ENCODE measurements around the gene NAALADL1. TPM values are rescaled to one million over a fixed set of nuclear protein-coding genes. Genes with fewer than 3 reads are reported as not detected.

The NAALADL1 gene
- total RNA-seq, 1 donor from 2014 or later, result 2.3 TPM

DNA sequence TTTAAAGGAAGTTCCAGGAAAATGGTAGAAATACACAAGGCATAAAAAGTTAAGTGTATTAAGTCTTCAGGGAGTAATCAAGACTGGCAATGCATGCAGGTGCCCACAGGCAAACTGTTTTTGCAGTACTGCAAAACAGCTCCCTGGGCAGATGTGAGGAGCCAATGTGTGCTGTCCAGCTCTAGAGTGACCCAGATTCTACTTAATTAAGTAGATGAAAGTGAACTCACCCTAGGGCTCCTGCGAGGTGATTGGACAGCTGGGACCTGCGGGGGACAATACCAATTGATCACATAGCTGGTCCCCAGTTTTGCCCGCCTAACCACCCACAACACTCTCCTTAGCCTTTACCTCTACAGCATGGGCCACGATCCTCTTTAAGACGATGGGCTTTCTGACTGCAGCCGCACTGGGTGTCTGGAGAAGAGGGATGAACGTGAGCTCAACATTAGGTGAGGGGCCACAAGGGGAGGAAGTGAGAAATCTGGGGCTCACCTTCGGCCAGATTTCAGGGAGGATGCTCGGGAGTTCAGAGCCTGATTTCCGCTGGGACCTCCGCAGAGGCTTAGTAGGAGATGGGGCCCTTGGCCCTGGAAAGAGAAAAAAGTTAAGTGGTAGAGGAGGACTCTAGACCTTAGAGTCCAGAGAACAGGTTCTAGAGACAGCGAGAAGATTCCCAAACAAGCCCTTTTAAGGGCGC, 24.9 kb upstream of the NAALADL1 start:
- no peak for DNase-seq

DNA sequence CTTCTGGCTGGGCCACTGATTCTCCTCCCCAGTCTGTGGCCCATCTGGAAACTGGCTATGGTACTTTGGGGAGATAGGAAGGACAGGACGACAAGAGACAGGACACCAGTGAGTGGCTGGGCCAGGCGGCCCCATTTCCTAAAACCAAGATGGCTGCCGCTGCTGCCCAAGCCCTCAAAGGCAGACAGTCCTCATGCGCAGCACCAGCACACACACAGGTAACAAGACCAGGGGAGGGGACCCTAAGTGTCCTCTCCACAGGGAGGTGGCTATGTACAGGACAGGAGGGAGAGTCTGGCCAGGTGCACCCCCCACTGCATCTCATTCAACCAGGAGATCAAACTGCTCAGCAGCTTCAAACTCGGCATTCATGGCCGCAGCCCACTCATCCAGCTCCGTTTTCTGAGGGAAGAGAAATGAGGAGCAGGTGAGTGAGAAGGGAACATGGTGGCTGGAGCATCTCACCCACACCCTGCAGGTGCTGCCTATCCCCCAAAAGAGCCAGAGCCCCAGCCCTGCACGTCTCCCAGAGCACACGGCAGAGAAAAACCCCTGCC, 20.5 kb upstream of the NAALADL1 start:
- no peak for DNase-seq

DNA sequence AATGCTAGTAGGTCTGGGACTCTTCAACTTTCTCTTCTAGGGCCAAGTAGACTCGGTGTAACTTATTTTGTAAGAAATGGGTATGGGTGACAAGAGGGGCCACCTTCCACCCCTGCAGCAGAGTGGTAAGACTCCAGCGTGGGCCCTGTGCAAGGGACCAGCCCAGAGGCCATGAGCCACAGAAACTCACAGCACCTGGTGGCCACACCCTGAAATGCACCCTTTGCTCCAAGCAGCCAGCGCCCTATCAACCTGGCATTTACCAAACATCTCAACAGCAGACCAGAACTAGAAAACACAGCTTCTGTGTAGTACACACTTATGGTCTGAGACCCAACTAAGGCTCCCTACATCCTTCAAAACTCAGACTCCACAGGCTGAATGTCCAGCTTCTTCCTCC, 19.8 kb upstream of the NAALADL1 start:
- no peak for DNase-seq

DNA sequence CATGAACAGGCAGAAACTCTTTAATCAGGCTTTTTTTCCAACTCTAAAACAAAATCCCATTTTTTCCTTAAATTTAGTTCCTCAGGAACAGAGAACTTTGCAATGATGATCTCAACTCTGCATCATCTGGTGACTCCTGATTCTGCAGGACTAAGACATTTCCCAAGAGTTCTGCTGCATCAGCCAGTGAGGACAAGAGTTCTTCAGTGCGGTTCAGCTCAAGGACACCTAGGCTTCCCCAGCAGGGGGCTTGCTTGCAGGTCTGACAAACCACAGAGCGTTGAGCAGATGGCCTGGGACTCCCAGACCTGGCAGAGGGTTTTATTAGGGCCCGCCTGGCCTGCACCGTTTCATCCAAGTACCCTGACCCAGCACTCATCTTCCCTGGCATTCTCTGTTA, 19.1 kb upstream of the NAALADL1 start:
- no peak for DNase-seq

DNA sequence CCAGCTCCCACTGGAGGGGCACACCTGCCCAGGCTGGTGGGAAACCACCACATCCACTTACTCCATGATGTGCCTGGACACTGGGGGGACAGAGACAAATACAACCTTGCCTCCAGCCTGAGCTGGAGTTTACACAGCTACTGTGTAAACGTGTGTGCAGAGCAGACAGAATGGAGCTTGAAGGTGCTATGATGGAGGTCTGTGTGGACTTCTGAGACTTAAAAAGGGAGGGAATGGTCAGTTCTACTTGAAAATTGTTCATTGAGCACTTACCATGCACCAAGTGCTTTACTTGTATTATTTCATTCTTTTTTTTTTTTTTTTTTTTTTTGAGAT, 14.2 kb upstream of the NAALADL1 start:
- no peak for DNase-seq

DNA sequence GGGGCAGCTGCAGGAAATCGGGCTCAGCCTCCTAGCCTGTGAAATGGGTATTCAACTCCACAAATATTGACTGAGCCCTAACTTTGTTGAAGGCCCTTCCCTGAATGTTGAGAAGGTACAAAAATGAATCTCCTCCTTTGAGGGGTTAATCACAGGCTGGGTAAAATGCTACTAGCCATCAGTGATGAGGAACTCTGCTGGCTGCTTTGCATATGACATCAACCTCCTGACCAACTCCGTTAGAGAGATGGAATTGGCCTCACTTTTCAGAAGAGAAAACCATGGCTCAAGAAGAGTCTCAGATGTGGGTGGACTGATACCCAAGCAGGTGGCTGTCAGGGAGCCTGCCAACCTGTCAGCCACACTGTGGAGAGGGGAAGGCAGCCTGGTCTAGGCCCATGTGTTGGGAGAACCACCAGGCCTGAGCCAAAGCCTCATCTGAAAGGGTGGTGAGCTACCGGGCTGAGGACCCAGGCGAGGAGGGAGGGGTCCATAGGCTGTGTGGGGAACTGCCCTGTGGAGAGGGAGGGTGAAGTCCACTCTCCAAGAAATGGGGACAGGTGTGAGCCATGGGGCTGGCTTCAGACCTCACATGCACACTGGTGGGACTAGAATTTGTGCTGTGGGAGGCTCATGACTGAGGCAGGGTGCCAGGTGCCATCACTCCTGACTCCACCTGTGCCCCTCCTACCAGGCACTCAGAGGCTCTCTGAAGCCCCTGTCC, 13.7 kb upstream of the NAALADL1 start:
- no peak for DNase-seq

DNA sequence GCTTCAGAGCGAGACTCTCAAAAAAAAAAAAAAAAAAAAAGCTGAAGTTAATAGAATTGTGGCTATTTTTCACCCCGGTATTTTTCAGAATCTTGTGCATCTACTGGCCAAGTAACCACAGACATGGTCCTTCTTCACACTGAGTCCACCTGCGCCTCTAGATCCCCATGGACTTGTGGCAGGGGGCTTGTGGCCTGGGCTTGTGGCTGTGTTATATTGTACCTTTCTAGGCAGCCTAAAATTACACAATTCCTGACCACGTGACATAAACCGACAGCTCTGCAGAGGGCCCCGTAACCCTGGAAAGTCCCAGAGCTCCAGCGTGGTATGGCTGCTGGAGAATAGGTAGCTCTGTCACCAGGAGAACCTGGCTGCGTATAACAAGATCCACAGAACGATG, 10.9 kb upstream of the NAALADL1 start:
- DNase-seq, result no peak

DNA sequence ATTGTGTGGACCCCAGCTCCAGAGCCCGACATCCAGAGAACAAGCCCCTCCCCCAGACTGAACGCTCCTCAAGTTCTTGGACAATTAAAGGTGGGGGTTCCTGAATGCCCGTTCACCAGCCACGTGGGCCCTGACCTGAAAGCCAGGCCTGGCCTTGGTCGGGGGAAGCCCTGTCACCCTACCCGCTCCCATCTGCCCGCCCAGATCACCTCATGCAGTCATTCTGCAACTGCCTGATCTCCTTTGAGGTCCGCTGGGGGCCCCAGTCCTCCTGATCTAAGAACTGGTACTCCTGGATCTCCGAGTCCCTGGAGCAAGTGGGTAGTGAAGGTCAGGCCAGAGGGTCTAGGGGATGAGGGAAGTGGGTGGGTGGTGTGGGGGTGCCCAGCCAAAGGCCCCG, 9.1 kb upstream of the NAALADL1 start:
- no peak for DNase-seq

DNA sequence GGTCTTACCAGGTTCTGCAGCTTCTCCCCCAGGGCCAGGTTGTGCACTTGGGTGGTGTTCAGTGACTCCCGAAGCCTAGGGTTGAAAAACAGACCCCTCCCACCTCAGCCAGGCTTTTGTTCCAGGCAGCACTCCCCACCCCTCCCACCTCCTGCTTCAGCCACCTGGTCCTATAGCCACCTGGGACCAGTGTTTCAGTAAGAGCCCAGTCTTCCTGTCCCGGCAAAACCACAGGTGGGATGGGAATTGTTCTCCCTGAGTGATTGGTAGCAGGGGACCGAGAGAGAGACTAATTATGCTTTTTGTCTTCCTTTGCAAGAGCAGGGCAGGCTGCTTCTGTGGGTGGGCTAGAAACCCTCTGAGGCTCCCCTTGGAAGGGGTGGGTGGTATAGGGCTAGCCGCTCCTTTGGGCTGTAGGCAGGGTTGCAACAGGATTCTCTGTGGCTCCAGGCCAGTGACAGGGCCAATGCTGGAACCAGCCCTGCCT, 8.5 kb upstream of the NAALADL1 start:
- no peak for DNase-seq

DNA sequence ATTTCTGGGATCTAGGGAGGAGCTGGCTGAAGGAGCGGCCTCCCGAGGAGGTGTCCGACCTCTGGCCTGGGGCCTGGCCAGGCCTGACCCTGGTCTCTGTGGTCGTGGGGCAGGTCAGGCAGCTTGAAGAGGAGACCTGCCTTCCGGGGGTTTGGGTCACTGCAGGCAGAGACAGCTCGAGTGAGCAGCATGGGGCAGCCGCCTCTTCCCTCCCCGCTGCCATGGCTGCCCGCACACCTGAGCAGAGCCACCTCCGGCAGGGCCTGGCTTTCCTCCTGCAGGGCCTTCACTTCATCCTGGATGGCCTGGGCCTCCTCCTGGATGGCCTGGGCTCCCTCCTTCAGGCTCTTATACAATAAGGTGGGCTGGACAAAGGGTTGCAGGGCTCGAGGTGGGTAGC, 8.0 kb upstream of the NAALADL1 start:
- DNase-seq, result no peak

DNA sequence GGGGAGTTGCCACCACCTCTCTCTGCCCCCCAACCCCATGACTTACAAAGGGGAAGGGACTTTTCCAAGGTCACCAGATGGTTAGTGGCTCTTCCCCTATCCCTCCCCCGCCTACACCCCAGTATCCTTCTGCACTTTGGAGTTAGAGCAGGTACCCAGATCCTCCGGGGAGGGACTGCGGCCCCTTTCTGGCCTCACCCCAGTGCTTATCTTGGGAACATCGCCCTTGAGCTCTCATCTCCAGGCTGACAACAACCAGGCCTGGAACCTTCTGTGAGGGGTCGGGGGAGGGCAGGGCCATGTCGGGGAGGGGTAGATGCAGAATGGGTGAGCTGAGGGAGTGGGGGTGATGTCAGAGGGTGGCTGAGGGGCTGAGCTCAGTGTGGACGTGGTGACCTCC, 7.5 kb upstream of the NAALADL1 start:
- DNase-seq, result no peak

DNA sequence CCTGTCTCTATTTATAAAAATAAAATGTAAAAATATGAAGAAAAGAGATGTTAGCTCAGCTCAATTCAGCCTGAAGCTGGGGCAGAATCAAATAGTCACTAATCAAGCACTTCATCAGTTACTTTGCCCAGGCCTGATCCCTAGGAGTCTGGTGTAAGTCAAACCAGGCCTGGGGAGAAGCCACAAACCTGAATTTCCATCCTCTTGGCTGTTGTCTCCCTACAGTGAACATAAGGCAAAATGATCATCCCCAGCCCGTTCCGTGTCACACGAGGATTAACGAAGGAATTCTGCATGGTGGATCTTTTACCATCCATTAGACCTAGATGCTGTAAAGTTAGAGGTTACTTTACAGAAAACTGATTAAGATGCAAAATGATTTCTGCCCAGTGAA, 6.5 kb upstream of the NAALADL1 start:
- DNase-seq, result no peak

DNA sequence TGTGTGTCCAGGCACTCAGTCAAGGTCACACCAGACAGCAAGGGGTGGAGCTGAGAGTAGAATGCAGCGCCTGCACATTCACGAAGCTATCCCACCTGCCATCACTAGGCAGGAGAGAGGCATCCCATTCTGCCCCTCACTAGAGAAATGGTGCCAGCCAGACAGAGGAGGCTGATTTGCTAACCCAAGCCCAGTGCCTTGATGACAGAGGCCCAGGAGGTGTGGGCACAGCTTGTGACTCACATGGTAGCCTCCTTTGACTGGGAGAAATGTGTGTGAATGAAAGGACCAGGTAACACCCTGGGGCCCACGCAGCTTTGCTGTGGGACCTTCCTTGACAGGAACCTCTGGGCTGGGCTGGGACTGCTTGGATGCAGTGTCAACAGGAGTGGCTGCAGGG, 5.2 kb upstream of the NAALADL1 start:
- no peak for DNase-seq

DNA sequence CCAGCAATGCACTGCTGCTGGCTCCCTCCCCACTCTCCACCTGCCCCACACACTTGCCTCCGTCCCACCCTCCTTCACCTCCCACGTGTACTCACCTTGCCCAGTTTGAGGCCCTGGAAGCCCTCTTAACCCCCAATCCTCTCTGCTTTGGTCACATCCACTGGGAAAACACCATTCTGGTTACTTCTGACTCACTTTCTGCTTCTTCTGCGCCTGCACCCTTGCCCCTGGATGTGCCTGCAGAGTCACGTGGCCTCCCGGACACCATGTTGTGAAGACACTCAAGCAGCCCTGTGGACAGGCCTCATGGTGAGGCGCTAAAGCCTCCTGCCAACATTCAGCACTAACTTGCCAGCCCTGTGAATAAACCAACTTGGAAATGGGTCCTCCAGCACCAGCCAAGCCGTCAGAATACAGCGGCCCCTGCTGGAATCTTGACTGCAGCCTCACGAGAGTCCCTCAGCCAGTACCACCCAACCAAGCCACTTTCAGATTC, 2.6 kb upstream of the NAALADL1 start:
- DNase-seq, result no peak

DNA sequence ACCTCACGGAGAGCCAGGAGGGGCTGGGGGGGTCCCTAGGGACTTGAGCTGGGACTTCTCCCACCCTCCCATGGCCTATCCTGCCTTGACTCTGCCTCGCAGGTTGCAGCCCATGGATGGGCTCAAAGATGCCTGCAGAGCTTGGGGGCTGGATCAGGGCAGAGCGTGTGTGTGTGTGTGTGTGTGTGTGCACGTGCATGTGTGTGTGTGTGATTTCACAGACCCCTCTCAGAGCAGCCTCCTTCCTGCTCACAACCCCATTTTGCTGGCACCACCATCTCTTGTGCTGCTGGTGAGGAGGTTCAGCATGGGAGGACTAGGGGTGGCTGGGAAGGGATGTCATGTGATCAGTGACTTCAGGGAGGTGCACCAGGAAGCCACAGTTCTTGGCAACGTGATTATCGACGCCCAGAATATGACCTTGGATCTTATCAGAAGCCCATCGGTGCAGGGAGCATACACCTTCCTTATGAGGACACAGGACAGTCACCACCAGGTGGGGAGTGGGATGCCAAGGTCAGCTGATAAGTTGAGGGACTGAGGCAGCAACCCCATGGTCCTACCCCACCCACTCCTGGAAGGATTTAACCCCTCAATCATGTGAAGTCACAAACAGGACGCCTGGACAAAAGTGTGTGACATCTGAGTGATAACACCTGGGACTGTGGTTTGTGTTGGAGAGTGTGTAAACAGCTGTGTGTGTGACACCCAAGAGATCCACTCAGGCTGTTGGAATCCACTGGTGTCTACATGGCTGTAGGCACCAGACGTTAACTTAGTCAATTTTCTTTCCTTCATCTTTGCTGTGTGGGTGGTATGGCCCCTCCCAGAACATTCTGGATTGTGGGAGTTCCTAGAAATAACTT, 1.8 kb upstream of the NAALADL1 start:
- DNase-seq, result no peak

DNA sequence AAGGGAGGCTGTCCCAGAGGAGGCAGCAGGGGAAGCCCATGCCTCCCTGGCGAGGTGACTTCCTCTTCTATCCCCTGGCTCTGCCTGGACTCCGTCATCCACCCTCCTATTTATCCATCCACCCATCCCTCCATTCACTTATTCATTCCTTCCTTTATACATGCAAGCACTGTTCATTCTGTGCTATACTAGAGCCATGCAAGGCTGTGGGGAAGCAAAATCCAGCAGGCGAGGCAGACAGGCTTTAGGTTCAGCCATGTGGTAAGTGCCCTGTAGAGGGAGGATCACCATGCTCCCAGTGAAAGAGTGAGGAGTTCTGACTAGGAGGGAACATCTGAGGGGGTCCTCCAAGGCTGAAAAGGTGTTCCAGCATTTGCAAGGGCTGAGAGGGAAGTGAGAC, 1.2 kb upstream of the NAALADL1 start:
- no peak for DNase-seq

DNA sequence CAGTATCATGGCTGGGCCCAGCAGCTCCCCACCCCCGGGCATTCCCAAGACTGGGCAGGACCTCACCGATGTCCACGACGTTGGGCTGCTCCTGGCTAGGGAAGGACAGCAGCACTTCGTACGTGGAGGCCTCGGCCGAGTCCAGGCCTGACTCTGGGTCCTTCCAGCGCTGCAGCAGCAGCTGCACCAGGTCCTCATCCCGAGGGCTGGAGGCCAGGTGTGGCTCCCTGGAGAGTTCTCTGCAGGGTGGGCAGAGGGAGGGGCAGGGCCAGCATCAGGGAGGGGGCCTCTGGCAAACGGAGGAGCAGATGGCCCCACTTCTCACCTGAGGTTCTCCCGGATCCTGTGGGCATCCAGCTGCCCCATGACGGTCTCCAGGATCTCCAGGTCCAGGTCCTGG, 341 bp downstream of the NAALADL1 start:
- no peak for DNase-seq

DNA sequence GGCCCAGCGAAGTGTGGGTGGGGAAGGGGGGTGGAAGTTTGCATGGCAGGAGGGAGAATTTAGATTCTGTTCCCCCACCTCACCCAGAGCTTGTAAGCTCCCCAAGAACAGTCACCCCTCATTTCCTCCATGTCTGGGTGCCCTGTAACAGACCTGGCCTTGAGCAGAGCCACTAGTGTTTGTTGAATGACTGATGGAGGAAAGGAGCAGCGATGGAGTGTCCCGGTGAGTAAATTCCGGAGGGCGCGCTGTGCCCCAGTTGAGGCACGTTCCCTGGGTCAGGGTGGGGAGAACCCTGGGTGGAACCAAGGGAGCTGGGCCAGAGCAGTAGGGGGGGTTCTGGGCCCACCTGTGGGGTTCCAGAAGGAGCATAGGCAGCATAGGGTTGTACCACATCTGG, 827 bp downstream of the NAALADL1 start:
- no peak for DNase-seq

DNA sequence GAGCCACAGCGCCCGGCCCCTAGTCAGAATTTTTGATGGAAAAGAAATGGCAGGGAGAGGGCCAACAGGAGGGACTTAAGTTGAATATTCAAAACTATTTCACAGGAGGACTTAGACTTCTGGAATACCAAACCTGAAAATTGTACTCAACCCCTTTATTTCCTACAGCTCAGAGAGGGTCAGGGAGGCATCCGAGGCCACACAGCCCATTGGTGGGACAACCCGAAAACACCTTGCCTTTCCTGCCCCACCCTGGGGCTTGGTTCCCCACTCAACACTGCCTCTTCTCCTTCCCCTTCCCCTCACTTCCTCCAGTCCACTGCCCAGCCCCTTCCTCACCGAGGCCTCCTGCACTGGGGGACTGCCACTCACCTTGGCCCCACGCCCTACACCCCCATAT, 1.4 kb downstream of the NAALADL1 start:
- DNase-seq, result no peak

DNA sequence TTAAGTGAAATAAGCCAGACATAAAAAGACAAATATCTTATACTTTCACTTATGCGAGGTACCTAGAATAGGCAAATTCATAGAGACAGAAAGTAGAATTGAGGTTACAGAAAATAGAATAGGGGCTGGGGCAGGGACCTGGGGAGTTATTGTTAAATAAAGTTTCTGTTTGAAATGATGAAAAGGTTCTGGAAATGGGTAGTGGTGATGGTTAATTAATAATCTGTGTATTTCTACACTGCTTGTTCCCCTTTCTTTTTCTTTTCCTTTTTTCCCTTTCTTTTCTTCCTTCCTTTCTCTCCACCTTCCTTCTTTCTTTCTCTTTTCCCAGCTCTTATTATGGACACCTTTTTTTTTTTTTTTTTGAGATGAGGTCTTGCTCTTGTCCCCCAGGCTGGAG, 2.8 kb downstream of the NAALADL1 start:
- DNase-seq, result no peak

DNA sequence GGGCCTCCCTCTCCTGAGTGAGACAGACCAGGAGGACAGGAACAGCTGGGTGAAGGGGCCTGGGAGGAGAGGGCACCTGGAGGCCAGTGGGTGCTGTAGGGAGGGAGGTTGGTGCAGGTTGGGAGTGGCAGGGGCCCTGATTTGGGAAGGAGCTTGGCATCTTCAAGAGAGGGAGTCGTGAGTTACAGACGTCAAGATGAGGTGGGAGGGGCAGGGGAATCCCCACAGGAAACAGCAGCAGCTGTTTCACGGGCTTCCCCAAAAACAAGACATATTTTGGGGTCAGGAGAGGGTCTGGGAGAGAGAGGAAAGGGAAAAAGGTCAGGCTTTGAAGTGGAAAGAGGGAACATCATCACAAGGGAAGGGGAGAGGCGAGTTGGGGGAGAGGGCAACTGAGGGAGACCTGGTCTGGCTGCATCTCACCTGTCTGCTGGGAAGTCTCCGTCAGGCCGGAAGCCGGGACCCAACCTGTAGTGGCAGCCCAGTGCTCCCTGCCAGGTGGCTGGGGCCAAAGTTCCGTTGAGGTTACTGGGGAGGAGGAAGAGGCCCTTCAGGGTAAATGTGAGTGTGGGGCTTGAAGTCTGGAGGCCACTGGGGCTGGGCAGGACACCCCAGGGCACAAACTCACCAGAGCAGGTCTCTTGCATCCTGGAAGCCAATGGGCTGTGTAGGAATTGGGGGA, 4.4 kb downstream of the NAALADL1 start:
- DNase-seq, result no peak

DNA sequence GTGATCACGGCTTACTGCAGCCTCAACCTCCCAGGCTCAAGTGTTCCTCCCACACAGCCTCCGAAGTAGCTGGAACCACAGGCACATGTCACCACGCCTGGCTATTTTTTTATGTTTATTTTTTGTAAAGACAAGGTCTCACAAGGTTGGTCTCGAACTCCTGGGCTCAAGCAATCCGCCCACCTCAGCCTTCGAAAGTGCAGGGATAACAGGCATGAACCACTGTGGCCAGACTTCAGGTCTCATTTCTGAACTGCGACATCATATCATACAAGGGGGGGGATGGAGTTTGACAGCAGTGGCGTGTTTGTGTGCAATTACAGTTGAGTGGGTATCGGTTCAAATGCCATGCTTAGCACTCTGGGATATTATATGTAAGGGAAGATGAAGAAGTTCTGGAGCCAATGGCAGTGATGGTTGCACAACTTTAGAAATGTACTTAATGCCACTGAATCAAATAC, 6.9 kb downstream of the NAALADL1 start:
- no peak for DNase-seq

Measured in occipital lobe (tissue), 2 donors.